Dedifferentiated amniotic fluid mesenchymal stem cell (primary cell): ENCODE data around the gene MACROD1.
A peak's percentile ranks its signal among the peaks of the same experiment; 100 is the strongest.

Experiments
- DNase-seq: peaks from one replicate; pipeline ENCODE4 v3.0.0-alpha.2; 2016; ENCODE audit errors: extremely low spot score

Gene MACROD1

GRCh38 chr11:64165842-64166635, at the start of gene MACROD1:
TSS of gene MACROD1 (minus strand) at chr11:64166113. CDS start at chr11:64165994, 119 bp downstream.
- DNase-seq, result peak; percentile 75

GRCh38 chr11:64211181-64211872, 45.4 kb upstream of the MACROD1 start:
- DNase-seq, result no peak

- DNase-seq, result no peak
Observed at GRCh38 chr11:64210301-64211020, 44.5 kb upstream of the MACROD1 start.

GRCh38 chr11:64209563-64209843, 43.6 kb upstream of the MACROD1 start:
- DNase-seq, result no peak

- no peak for DNase-seq
Observed at GRCh38 chr11:64208796-64209562, 43.1 kb upstream of the MACROD1 start.

- DNase-seq, result no peak
Observed at GRCh38 chr11:64208086-64208795, 42.3 kb upstream of the MACROD1 start.

- no peak for DNase-seq
Observed at GRCh38 chr11:64207256-64208085, 41.6 kb upstream of the MACROD1 start.

- DNase-seq, result no peak
Observed at GRCh38 chr11:64206457-64207255, 40.7 kb upstream of the MACROD1 start, which contains the start of gene FERMT3. TSS of gene FERMT3 (plus strand) at chr11:64206721. CDS start at chr11:64207365, 644 bp downstream.

GRCh38 chr11:64204464-64204989, 38.6 kb upstream of the MACROD1 start:
- peak; percentile 91 for DNase-seq

- DNase-seq, result no peak
Observed at GRCh38 chr11:64204080-64204440, 38.1 kb upstream of the MACROD1 start.

- DNase-seq, result no peak
Observed at GRCh38 chr11:64203421-64204079, 37.6 kb upstream of the MACROD1 start.

GRCh38 chr11:64202992-64203391, 37.1 kb upstream of the MACROD1 start:
- DNase-seq, result no peak

- no peak for DNase-seq
Observed at GRCh38 chr11:64201543-64201942, 35.6 kb upstream of the MACROD1 start.

GRCh38 chr11:64198511-64198910, 32.6 kb upstream of the MACROD1 start:
- no peak for DNase-seq

GRCh38 chr11:64196626-64197025, 30.7 kb upstream of the MACROD1 start:
- DNase-seq, result no peak

- DNase-seq, result no peak
Observed at GRCh38 chr11:64192434-64192833, 26.5 kb upstream of the MACROD1 start.

GRCh38 chr11:64186492-64187165, 20.7 kb upstream of the MACROD1 start:
- no peak for DNase-seq
